ENCODE measurements around the gene RNF10. TPM values are rescaled to one million over a fixed set of nuclear protein-coding genes. Genes with fewer than 3 reads are reported as not detected.
A peak's percentile ranks its signal among the peaks of the same experiment; 100 is the strongest.

Gene RNF10
- total and polyA plus RNA-seq, 9 of the 15 experiments (the other 6 are each of a cell fraction or from before 2014, with no cell fraction given): 43.0 to 139 (median 80.1) TPM

DNA sequence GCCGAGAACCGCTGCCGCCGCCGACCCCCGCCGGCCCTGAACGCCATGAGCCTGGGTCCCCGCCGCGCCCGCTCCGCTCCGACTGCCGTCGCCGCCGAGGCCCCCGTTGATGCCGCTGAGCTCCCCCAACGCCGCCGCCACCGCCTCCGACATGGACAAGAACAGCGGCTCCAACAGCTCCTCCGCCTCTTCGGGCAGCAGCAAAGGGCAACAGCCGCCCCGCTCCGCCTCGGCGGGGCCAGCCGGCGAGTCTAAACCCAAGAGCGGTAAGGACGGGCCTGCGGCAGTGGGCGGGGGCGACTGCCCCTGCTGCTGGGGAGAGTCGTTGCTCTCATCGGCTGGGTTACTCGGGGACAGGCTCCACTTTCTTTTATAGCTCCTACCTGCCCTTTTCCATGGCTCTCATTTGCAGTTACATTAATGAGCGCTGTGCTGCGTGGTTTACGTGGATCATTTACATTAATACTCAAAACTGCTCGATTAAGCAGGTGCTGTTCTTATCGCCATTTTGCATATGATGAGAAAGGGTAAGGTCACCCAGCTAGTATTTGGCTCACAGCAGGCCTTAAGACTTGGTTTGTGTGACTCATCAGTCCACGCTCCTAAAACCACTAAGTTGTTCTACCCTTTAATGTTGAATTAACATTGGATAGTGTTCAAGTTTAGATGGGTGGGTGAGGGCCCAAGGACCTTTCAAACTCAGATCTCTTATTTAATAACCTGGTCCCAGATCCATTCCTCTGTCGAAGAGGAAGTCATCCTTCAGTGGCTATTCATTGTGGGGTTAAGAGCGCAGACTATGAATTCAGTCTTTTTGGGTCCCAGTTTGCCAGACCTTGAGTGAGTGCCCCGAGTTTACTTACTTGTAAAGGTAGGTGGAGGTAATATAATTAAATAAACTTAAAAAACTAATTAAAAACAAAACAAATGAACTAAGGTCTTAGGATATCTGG lies 823 bp downstream of the RNF10 start (continued):
- TF ChIP-seq TGIF2 (CRISPR knock-in tag; IDR thresholded peaks at IDR 0.05) (0 out of 2 replicates have a peak, but pooled peaks have one; percentile 54), HDAC1 (IDR thresholded peaks at IDR 0.05) (peak in 1 of 2 experiments; percentile 36; a peak in 1 of 4 replicates), TBP (optimal IDR thresholded peaks at IDR 0.05; ENCODE audit: low read depth, low read length) (no peak), TEAD4 (IDR thresholded peaks at IDR 0.05; ENCODE audit: low read length) (peak; percentile 79), TEAD4 (CRISPR knock-in tag; IDR thresholded peaks at IDR 0.05; ENCODE audit: borderline replicate concordance) (no peak), ZNF408 (CRISPR knock-in tag; IDR thresholded peaks at IDR 0.05; ENCODE audit: low read depth) (no peak), RUNX1 (IDR thresholded peaks at IDR 0.05; ENCODE audit: low read depth) (no peak), ETV6 (IDR thresholded peaks at IDR 0.05; ENCODE audit: borderline replicate concordance in 1 of 2, low read depth in 2 of 2, low read length in 1 of 2) (no peak), ETV6 (CRISPR knock-in tag; IDR thresholded peaks at IDR 0.05; ENCODE audit: borderline replicate concordance) (no peak), HDAC2 (IDR thresholded peaks at IDR 0.05) (peak; percentile 20; the same call in 1 of the 2 replicates), MAFF (IDR thresholded peaks at IDR 0.05; ENCODE audit: low read length) (peak; percentile 11; the same call in 1 of the 2 replicates), MGA (IDR thresholded peaks at IDR 0.05) (no peak), SMAD3 (CRISPR knock-in tag; conservative IDR thresholded peaks at IDR 0.05) (no peak), FOXJ3 (CRISPR knock-in tag; IDR thresholded peaks at IDR 0.05) (no peak), FUS (optimal IDR thresholded peaks at IDR 0.05; ENCODE audit: low read depth, low read length) (no peak)
- TF ChIP-seq, protein P1, sequence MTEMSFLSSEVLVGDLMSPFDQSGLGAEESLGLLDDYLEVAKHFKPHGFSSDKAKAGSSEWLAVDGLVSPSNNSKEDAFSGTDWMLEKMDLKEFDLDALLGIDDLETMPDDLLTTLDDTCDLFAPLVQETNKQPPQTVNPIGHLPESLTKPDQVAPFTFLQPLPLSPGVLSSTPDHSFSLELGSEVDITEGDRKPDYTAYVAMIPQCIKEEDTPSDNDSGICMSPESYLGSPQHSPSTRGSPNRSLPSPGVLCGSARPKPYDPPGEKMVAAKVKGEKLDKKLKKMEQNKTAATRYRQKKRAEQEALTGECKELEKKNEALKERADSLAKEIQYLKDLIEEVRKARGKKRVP (CRISPR knock-in tag; IDR thresholded peaks at IDR 0.05): no peak

Measured in K562 (cell line).